ENCODE measurements around the gene FAM181B.
A peak's percentile ranks its signal among the peaks of the same experiment; 100 is the strongest.

The FAM181B gene

GRCh38 chr11:82754410-82754809 lies 20.7 kb upstream of the FAM181B start:
- Mint-ChIP-seq H3K27ac (no peak overlapping the region), H3K4me1 (peaks cover 4 to 12% of the 10 kb centered on the region in 2 donors), H3K9me3 (no peaks in the 10 kb centered on the region), H3K4me3 (no peak overlapping the region), H3K27me3 (peaks cover 16 to 28% of the 10 kb centered on the region in 2 donors), H3K36me3 (no peaks in the 10 kb centered on the region)
- no peak for ATAC-seq (replicated peaks)
- no peak for DNase-seq

GRCh38 chr11:82753921-82754320 lies 20.3 kb upstream of the FAM181B start:
- no peak for ATAC-seq (replicated peaks)
- H3K36me3 Mint-ChIP-seq = no peaks in the 10 kb centered on the region
- H3K4me1 Mint-ChIP-seq = peaks cover 4 to 12% of the 10 kb centered on the region in 2 donors
- no peak overlapping the region for H3K4me3 Mint-ChIP-seq
- no peak for DNase-seq
- H3K27me3 Mint-ChIP-seq = peaks cover 11 to 28% of the 10 kb centered on the region in 2 donors
- H3K27ac Mint-ChIP-seq = no peak overlapping the region
- no peaks in the 10 kb centered on the region for H3K9me3 Mint-ChIP-seq

GRCh38 chr11:82752801-82753200 lies 19.1 kb upstream of the FAM181B start:
- ATAC-seq (replicated peaks) = no peak
- Mint-ChIP-seq H3K27ac (no peak overlapping the region), H3K9me3 (no peaks in the 10 kb centered on the region), H3K36me3 (no peaks in the 10 kb centered on the region), H3K27me3 (peaks cover 17 to 28% of the 10 kb centered on the region in 2 donors), H3K4me3 (no peak overlapping the region), H3K4me1 (peaks cover 4 to 12% of the 10 kb centered on the region in 2 donors)
- DNase-seq = no peak

- H3K9me3 Mint-ChIP-seq = no peaks in the 10 kb centered on the region
- H3K27me3 Mint-ChIP-seq = peaks cover 23 to 36% of the 10 kb centered on the region in 2 donors
- H3K4me1 Mint-ChIP-seq = peaks cover 4 to 12% of the 10 kb centered on the region in 2 donors
- peak; percentile 33 to 47 for ATAC-seq (replicated peaks)
- H3K4me3 Mint-ChIP-seq = peak overlapping the region in 1 of 2 donors; percentile 22
- no peak for DNase-seq
- H3K27ac Mint-ChIP-seq = no peak overlapping the region
- peaks cover 0 to 2% of the 10 kb centered on the region in 2 donors for H3K36me3 Mint-ChIP-seq
These were observed 17.0 kb upstream of the FAM181B start for GRCh38 chr11:82750643-82751139.

GRCh38 chr11:82747471-82747870 lies 13.8 kb upstream of the FAM181B start:
- DNase-seq (no peak), ATAC-seq (replicated peaks) (no peak)
- Mint-ChIP-seq H3K27ac (no peak overlapping the region), H3K36me3 (peaks cover 0 to 2% of the 10 kb centered on the region in 2 donors), H3K4me1 (peaks cover 4 to 12% of the 10 kb centered on the region in 2 donors), H3K9me3 (no peaks in the 10 kb centered on the region), H3K27me3 (peaks cover 21 to 33% of the 10 kb centered on the region in 2 donors), H3K4me3 (no peak overlapping the region)

- Mint-ChIP-seq H3K36me3 (no peaks in the 10 kb centered on the region), H3K4me1 (peaks cover 0 to 6% of the 10 kb centered on the region in 2 donors), H3K4me3 (no peak overlapping the region), H3K27me3 (peaks cover 44 to 70% of the 10 kb centered on the region in 2 donors), H3K27ac (no peak overlapping the region), H3K9me3 (peaks cover 0 to 2% of the 10 kb centered on the region in 2 donors)
- DNase-seq (no peak), ATAC-seq (replicated peaks) (no peak)
These were observed 4.4 kb upstream of the FAM181B start for GRCh38 chr11:82738091-82738490.

GRCh38 chr11:82734120-82734479 lies 436 bp upstream of the FAM181B start:
- Mint-ChIP-seq H3K27me3 (peaks cover 41 to 79% of the 10 kb centered on the region in 2 donors), H3K36me3 (no peaks in the 10 kb centered on the region), H3K9me3 (peaks cover 0 to 2% of the 10 kb centered on the region in 2 donors), H3K4me1 (peaks cover 0 to 19% of the 10 kb centered on the region in 2 donors), H3K27ac (no peak overlapping the region), H3K4me3 (peak overlapping the region; percentile 68 to 77)
- no peak for ATAC-seq (replicated peaks)
- DNase-seq = no peak

GRCh38 chr11:82732734-82733443 lies 775 bp downstream of the FAM181B start:
- Mint-ChIP-seq H3K4me1 (peaks cover 0 to 19% of the 10 kb centered on the region in 2 donors), H3K9me3 (peaks cover 0 to 2% of the 10 kb centered on the region in 2 donors), H3K4me3 (peak overlapping the region; percentile 68 to 77), H3K27me3 (peaks cover 46 to 81% of the 10 kb centered on the region in 2 donors), H3K36me3 (no peaks in the 10 kb centered on the region), H3K27ac (no peak overlapping the region)
- ATAC-seq (replicated peaks) (peak; percentile 11 to 31), DNase-seq (no peak)

- DNase-seq (no peak), ATAC-seq (replicated peaks) (no peak)
- Mint-ChIP-seq H3K4me3 (peak overlapping the region; percentile 39 to 41), H3K36me3 (no peaks in the 10 kb centered on the region), H3K4me1 (peaks cover 0 to 19% of the 10 kb centered on the region in 2 donors), H3K9me3 (peaks cover 0 to 2% of the 10 kb centered on the region in 2 donors), H3K27me3 (peaks cover 49 to 83% of the 10 kb centered on the region in 2 donors), H3K27ac (no peak overlapping the region)
These were observed 1.3 kb downstream of the FAM181B start for GRCh38 chr11:82732348-82732733.

GRCh38 chr11:82731691-82732277 lies 1.9 kb downstream of the FAM181B start:
- ATAC-seq (replicated peaks) (no peak), DNase-seq (no peak)
- H3K4me1 Mint-ChIP-seq = peaks cover 0 to 19% of the 10 kb centered on the region in 2 donors
- H3K36me3 Mint-ChIP-seq = no peaks in the 10 kb centered on the region
- H3K27ac Mint-ChIP-seq = no peak overlapping the region
- H3K27me3 Mint-ChIP-seq = peaks cover 54 to 83% of the 10 kb centered on the region in 2 donors
- peaks cover 0 to 3% of the 10 kb centered on the region in 2 donors for H3K9me3 Mint-ChIP-seq
- peak overlapping the region in 1 of 2 donors; percentile 41 for H3K4me3 Mint-ChIP-seq

- Mint-ChIP-seq H3K27ac (no peak overlapping the region), H3K4me3 (no peak overlapping the region), H3K27me3 (peaks cover 61 to 85% of the 10 kb centered on the region in 2 donors), H3K36me3 (no peaks in the 10 kb centered on the region), H3K4me1 (peaks cover 0 to 19% of the 10 kb centered on the region in 2 donors), H3K9me3 (peaks cover 0 to 3% of the 10 kb centered on the region in 2 donors)
- ATAC-seq (replicated peaks) (no peak), DNase-seq (no peak)
These were observed 2.9 kb downstream of the FAM181B start for GRCh38 chr11:82730754-82731153.

GRCh38 chr11:82730286-82730685 lies 3.4 kb downstream of the FAM181B start:
- Mint-ChIP-seq H3K27me3 (peaks cover 57 to 84% of the 10 kb centered on the region in 2 donors), H3K4me3 (no peak overlapping the region), H3K9me3 (peaks cover 0 to 2% of the 10 kb centered on the region in 2 donors), H3K4me1 (peaks cover 0 to 19% of the 10 kb centered on the region in 2 donors), H3K27ac (no peak overlapping the region), H3K36me3 (no peaks in the 10 kb centered on the region)
- DNase-seq = no peak
- no peak for ATAC-seq (replicated peaks)

- Mint-ChIP-seq H3K9me3 (peaks cover 0 to 1% of the 10 kb centered on the region in 2 donors), H3K27ac (no peak overlapping the region), H3K27me3 (peaks cover 27 to 38% of the 10 kb centered on the region in 2 donors), H3K4me1 (no peaks in the 10 kb centered on the region), H3K4me3 (no peak overlapping the region), H3K36me3 (no peaks in the 10 kb centered on the region)
- ATAC-seq (replicated peaks) (no peak), DNase-seq (no peak)
These were observed 9.6 kb downstream of the FAM181B start for GRCh38 chr11:82724026-82724425.

- H3K27ac Mint-ChIP-seq = no peak overlapping the region
- no peak overlapping the region for H3K4me3 Mint-ChIP-seq
- DNase-seq = no peak
- peaks cover 0 to 5% of the 10 kb centered on the region in 2 donors for H3K4me1 Mint-ChIP-seq
- peaks cover 0 to 1% of the 10 kb centered on the region in 2 donors for H3K9me3 Mint-ChIP-seq
- H3K36me3 Mint-ChIP-seq = no peaks in the 10 kb centered on the region
- H3K27me3 Mint-ChIP-seq = peaks cover 18 to 37% of the 10 kb centered on the region in 2 donors
- no peak for ATAC-seq (replicated peaks)
These were observed 11.4 kb downstream of the FAM181B start for GRCh38 chr11:82722231-82722630.

Data from stimulated activated naive B cell treated with anti-CD40 and anti-IgM and Interleukin-4, amounts not matched to agents 10 μg/mL and 1 μg/mL and 100 μg/mL, for 72 hours (primary cell).